ENCODE data around the gene SPNS2.

The SPNS2 gene

DNA sequence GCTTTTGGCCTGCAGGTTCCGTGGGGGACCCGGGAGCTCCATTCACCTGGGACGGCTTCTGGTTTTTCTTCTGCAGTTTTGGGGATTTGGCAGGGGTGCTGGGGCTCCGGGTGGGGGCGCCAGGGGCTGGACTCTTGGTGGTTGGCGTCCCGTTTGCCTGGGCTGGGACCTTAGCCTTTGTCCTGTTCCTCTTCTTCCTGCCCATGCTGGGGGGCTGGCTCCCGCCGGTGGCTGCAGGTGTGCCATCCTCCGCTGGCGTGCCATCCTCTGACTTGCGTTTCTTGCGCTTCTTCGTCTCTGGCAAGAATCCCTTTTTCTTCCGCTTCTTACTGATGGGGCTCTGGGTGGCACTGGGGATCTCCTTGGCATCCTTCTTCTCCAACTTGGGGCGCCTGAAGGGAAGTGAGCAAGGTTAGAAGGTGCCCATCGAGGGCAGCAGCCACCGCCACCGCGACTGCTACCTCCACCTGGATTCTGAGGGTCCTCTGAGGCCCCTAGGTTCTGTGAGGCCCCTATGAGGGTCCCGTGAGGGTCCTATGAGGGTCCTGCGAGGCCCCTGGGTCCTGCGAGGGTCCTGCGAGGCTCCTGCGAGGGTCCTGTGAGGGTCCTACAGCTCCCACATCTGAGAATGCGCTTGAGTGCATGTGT is 41.0 kb downstream of the SPNS2 start:
- no CpG with 5 or more reads among the region's 26 CpGs for WGBS (ENCODE audit: extremely low coverage, insufficient coverage, low lambda C conversion rate)
- H3K4me3 ChIP-seq (ENCODE audit: low read length) = no peak overlapping the region
- no peak for DNase-seq

DNA sequence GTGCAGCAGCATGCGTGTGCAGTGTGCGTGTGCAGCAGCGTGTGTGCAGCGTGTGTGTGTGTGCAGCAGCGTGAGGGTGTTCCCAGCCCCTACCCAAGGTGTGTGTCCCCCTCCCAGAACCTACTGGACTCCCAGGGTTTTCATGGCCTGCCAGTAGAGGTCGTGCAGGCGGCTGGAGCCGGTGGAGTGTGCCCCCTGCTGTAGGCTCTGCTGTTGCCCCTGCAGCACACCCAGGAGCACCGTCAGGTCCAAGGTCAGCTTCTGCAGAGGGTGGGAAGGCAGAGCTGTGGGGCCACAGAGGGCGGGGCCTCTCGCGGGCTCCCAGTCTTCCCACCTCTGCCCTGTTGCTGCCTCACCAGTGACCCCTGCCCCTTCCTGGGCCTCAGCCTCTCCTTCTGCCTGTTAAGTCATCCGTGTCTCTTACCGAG is 41.6 kb downstream of the SPNS2 start:
- H3K56ac ChIP-seq (ENCODE audit: low read length) = no peak overlapping the region
- no peak overlapping the region for H3K4me3 ChIP-seq (ENCODE audit: low read length)
- no peaks in the 10 kb centered on the region for H3K79me2 ChIP-seq (ENCODE audit: control insufficient read depth, insufficient read depth, low read length)
- no peak overlapping the region for H4K5ac ChIP-seq (ENCODE audit: low read length)
- no peak overlapping the region for H3K23ac ChIP-seq (ENCODE audit: low read length)
- no peak overlapping the region for H2BK15ac ChIP-seq (replicated peaks; ENCODE audit: low read depth)
- no peak overlapping the region for H3K4me2 ChIP-seq (ENCODE audit: low read length)
- H2BK5ac ChIP-seq (ENCODE audit: low read length) = no peak overlapping the region
- no peak overlapping the region for H3K18ac ChIP-seq (ENCODE audit: low read length)
- no peak overlapping the region for H2BK120ac ChIP-seq (ENCODE audit: low read depth, low read length)
- H3K4ac ChIP-seq (ENCODE audit: low read depth, low read length) = no peak overlapping the region
- no peak overlapping the region for H4K8ac ChIP-seq (ENCODE audit: low read depth, low read length)
- DNase-seq = peak; percentile 59
- peaks cover 19% of the 10 kb centered on the region for H3K36me3 ChIP-seq (ENCODE audit: control insufficient read depth, insufficient read depth, low read length)
- WGBS (ENCODE audit: extremely low coverage, insufficient coverage, low lambda C conversion rate) = no CpG with 5 or more reads among the region's 14 CpGs
- H2AK5ac ChIP-seq (ENCODE audit: low read length) = no peak overlapping the region
- no peak overlapping the region for H3K27ac ChIP-seq (ENCODE audit: low read depth, low read length)
- H3K9ac ChIP-seq (ENCODE audit: low read length) = no peak overlapping the region
- no peaks in the 10 kb centered on the region for H3K27me3 ChIP-seq (ENCODE audit: insufficient read depth, low read length, poor library complexity)
- H3K4me1 ChIP-seq (ENCODE audit: control insufficient read depth, low read depth, low read length) = peaks cover 3% of the 10 kb centered on the region
- no peaks in the 10 kb centered on the region for H3K79me1 ChIP-seq (ENCODE audit: low read length)

More for the DNA sequence above, 41.0 kb downstream of the SPNS2 start:
- Histone ChIP-seq H2AK5ac (ENCODE audit: low read length) (no peak overlapping the region), H4K5ac (ENCODE audit: low read length) (no peak overlapping the region), H3K18ac (ENCODE audit: low read length) (no peak overlapping the region), H3K79me1 (ENCODE audit: low read length) (no peaks in the 10 kb centered on the region), H3K36me3 (ENCODE audit: control insufficient read depth, insufficient read depth, low read length) (peaks cover 19% of the 10 kb centered on the region), H3K4me2 (ENCODE audit: low read length) (no peak overlapping the region), H2BK5ac (ENCODE audit: low read length) (no peak overlapping the region), H3K9ac (ENCODE audit: low read length) (no peak overlapping the region), H3K27me3 (ENCODE audit: insufficient read depth, low read length, poor library complexity) (no peaks in the 10 kb centered on the region), H3K4ac (ENCODE audit: low read depth, low read length) (no peak overlapping the region), H4K8ac (ENCODE audit: low read depth, low read length) (no peak overlapping the region), H3K4me1 (ENCODE audit: control insufficient read depth, low read depth, low read length) (peaks cover 3% of the 10 kb centered on the region), H3K79me2 (ENCODE audit: control insufficient read depth, insufficient read depth, low read length) (no peaks in the 10 kb centered on the region), H2BK120ac (ENCODE audit: low read depth, low read length) (no peak overlapping the region), H3K23ac (ENCODE audit: low read length) (no peak overlapping the region), H2BK15ac (replicated peaks; ENCODE audit: low read depth) (no peak overlapping the region), H3K56ac (ENCODE audit: low read length) (no peak overlapping the region), H3K27ac (ENCODE audit: low read depth, low read length) (no peak overlapping the region)

DNA sequence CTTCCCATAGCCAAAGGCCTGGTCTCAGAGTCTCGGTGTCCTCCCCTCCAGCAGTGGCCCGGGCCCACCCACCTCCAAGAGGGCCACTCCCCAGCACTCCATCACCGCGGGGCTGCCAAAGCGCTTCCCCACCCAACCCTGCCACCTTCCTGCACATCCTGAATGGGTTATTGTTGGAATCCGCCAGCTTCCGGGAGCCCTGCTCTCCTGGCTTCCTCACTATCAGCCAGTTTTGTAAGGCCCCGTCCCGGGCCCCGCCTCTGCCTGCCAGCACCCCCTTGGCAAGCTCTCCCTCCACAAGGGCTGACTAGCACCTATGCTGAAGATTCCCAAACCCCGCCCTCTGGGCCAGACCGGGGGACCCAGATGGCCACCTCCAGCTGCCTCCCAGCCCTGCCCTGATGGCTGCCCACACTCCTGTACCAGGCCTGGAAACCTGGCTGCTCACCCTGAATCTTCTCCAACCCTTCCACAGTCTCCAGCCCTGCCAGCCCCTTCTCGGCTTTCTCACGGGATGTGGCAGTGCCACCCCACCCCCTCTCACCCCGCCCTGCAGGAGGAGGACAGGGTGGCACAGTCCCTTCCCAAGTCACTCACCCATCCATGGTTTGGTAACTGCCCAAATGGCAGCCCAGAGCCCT is 42.1 kb downstream of the SPNS2 start:
- no peak overlapping the region for H3K56ac ChIP-seq (ENCODE audit: low read length)
- H3K4me1 ChIP-seq (ENCODE audit: control insufficient read depth, low read depth, low read length) = no peaks in the 10 kb centered on the region
- no peak for DNase-seq
- no peak overlapping the region for H4K5ac ChIP-seq (ENCODE audit: low read length)
- H2AK5ac ChIP-seq (ENCODE audit: low read length) = no peak overlapping the region
- no CpG with 5 or more reads among the region's 15 CpGs for WGBS (ENCODE audit: extremely low coverage, insufficient coverage, low lambda C conversion rate)
- no peak overlapping the region for H4K8ac ChIP-seq (ENCODE audit: low read depth, low read length)
- no peak overlapping the region for H2BK120ac ChIP-seq (ENCODE audit: low read depth, low read length)
- H3K27me3 ChIP-seq (ENCODE audit: insufficient read depth, low read length, poor library complexity) = no peaks in the 10 kb centered on the region
- H3K27ac ChIP-seq (ENCODE audit: low read depth, low read length) = no peak overlapping the region
- H3K4me3 ChIP-seq (ENCODE audit: low read length) = no peak overlapping the region
- no peak overlapping the region for H3K4ac ChIP-seq (ENCODE audit: low read depth, low read length)
- no peak overlapping the region for H2BK5ac ChIP-seq (ENCODE audit: low read length)
- H3K36me3 ChIP-seq (ENCODE audit: control insufficient read depth, insufficient read depth, low read length) = peaks cover 21% of the 10 kb centered on the region
- H3K79me1 ChIP-seq (ENCODE audit: low read length) = no peaks in the 10 kb centered on the region
- H3K23ac ChIP-seq (ENCODE audit: low read length) = no peak overlapping the region
- H3K9ac ChIP-seq (ENCODE audit: low read length) = no peak overlapping the region
- no peak overlapping the region for H3K18ac ChIP-seq (ENCODE audit: low read length)
- no peak overlapping the region for H3K4me2 ChIP-seq (ENCODE audit: low read length)
- no peaks in the 10 kb centered on the region for H3K79me2 ChIP-seq (ENCODE audit: control insufficient read depth, insufficient read depth, low read length)
- no peak overlapping the region for H2BK15ac ChIP-seq (replicated peaks; ENCODE audit: low read depth)

DNA sequence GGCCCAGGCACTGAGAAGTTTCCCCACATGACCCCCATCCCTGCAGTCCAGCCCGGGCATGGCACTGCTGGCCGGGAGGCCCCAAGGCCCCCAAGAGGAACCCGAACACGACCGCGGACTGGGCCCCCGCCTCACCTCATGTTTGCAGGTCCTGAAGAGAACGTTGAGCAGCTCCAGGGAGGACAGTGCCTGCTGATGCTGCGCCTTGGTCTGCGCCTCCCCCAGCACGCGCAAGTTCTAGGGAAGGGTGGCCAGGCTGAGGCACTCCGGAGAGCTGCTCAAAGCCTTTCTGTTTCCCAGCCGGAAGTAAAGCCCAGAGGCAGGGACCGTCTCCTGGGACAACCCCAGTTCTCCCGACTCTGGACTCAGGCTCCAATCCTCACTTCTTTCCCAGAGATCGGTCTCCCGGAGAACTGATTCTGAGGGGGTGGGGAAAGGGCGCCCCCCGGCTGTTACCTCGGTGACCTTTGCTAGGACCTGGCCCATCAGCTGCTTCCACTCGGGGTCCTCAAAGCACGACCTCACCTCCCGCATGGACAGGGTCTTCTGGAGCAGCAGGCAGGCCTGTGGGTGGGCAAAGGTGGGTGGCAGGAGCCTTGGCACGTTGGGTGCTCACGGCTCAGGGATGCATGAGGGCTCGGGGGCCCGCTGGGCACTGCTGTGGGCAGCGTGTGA is 42.8 kb downstream of the SPNS2 start:
- Histone ChIP-seq H2AK5ac (ENCODE audit: low read length) (no peak overlapping the region), H3K23ac (ENCODE audit: low read length) (no peak overlapping the region), H3K27ac (ENCODE audit: low read depth, low read length) (no peak overlapping the region), H3K79me1 (ENCODE audit: low read length) (no peaks in the 10 kb centered on the region), H3K4ac (ENCODE audit: low read depth, low read length) (no peak overlapping the region), H3K79me2 (ENCODE audit: control insufficient read depth, insufficient read depth, low read length) (no peaks in the 10 kb centered on the region), H2BK5ac (ENCODE audit: low read length) (no peak overlapping the region), H3K18ac (ENCODE audit: low read length) (no peak overlapping the region), H3K4me2 (ENCODE audit: low read length) (no peak overlapping the region), H4K8ac (ENCODE audit: low read depth, low read length) (no peak overlapping the region), H4K5ac (ENCODE audit: low read length) (no peak overlapping the region), H3K9ac (ENCODE audit: low read length) (no peak overlapping the region), H3K4me3 (ENCODE audit: low read length) (no peak overlapping the region), H3K4me1 (ENCODE audit: control insufficient read depth, low read depth, low read length) (no peaks in the 10 kb centered on the region), H2BK120ac (ENCODE audit: low read depth, low read length) (no peak overlapping the region), H3K27me3 (ENCODE audit: insufficient read depth, low read length, poor library complexity) (no peaks in the 10 kb centered on the region), H3K56ac (ENCODE audit: low read length) (no peak overlapping the region), H3K36me3 (ENCODE audit: control insufficient read depth, insufficient read depth, low read length) (peaks cover 21% of the 10 kb centered on the region), H2BK15ac (replicated peaks; ENCODE audit: low read depth) (no peak overlapping the region)
- no peak for DNase-seq
- no CpG with 5 or more reads among the region's 29 CpGs for WGBS (ENCODE audit: extremely low coverage, insufficient coverage, low lambda C conversion rate)

DNA sequence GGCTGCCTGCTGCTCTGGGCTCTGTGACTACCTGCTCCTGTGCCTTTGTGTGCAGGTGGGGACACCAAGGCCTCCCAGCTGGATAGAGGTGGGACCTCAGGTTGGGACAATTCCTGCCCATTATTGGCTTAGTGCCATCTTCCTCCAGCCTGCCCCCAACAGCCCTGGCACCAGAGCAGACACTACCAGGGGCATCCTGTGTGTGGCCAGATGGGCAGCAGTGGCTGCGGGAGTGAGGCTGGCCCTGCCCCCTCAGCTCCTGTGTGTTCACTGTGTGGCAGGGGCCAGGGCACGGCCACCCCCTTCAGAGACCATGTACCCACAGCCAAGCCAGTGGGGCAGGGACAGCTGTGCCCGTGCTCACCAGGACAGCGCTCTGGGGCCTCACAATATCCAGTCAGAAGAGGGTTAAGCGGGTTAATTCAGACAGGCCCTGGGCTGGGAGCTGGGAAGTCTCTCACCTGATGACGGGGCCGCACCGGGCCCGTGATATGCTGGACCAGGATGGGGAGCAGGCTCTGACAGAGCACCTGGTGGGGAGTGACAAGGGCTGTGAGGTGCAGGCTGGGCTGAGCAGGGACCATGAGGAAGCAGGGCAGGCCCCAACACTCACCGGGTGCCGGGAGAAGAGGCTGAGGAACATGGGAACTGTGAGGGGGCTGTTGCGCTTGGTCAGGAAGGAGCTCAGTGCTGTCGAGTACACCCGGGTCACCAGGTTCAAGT is 43.5 kb downstream of the SPNS2 start:
- Histone ChIP-seq H2BK15ac (replicated peaks; ENCODE audit: low read depth) (no peak overlapping the region), H3K27me3 (ENCODE audit: insufficient read depth, low read length, poor library complexity) (no peaks in the 10 kb centered on the region), H3K4ac (ENCODE audit: low read depth, low read length) (no peak overlapping the region), H3K9ac (ENCODE audit: low read length) (no peak overlapping the region), H3K27ac (ENCODE audit: low read depth, low read length) (no peak overlapping the region), H3K79me1 (ENCODE audit: low read length) (no peaks in the 10 kb centered on the region), H3K23ac (ENCODE audit: low read length) (no peak overlapping the region), H2BK5ac (ENCODE audit: low read length) (no peak overlapping the region), H2BK120ac (ENCODE audit: low read depth, low read length) (no peak overlapping the region), H4K8ac (ENCODE audit: low read depth, low read length) (no peak overlapping the region), H3K4me3 (ENCODE audit: low read length) (no peak overlapping the region), H3K56ac (ENCODE audit: low read length) (no peak overlapping the region), H3K4me1 (ENCODE audit: control insufficient read depth, low read depth, low read length) (no peaks in the 10 kb centered on the region), H3K18ac (ENCODE audit: low read length) (no peak overlapping the region), H2AK5ac (ENCODE audit: low read length) (no peak overlapping the region), H3K79me2 (ENCODE audit: control insufficient read depth, insufficient read depth, low read length) (no peaks in the 10 kb centered on the region), H4K5ac (ENCODE audit: low read length) (no peak overlapping the region), H3K4me2 (ENCODE audit: low read length) (no peak overlapping the region), H3K36me3 (ENCODE audit: control insufficient read depth, insufficient read depth, low read length) (peaks cover 23% of the 10 kb centered on the region)
- DNase-seq = no peak
- no CpG with 5 or more reads among the region's 14 CpGs for WGBS (ENCODE audit: extremely low coverage, insufficient coverage, low lambda C conversion rate)

Data from mesendoderm (in vitro differentiated cells).